ENCODE data around the gene CCDC137. TPM values are rescaled to one million over a fixed set of nuclear protein-coding genes. Genes with fewer than 3 reads are reported as not detected.

CCDC137 gene
- total RNA-seq, 1 donor from 2014 or later = 12.8 TPM

- ATAC-seq (no peak), DNase-seq (no peak)
- Histone ChIP-seq H3K4me1 (peaks cover under 1% of the 10 kb centered on the region), H3K27me3 (ENCODE audit: low read depth) (no peaks in the 10 kb centered on the region), H3K9me3 (no peaks in the 10 kb centered on the region), H3K36me3 (peaks cover 31% of the 10 kb centered on the region), H3K4me3 (no peak overlapping the region), H3K27ac (no peak overlapping the region)
- no peak for TF ChIP-seq CTCF (IDR thresholded peaks at IDR 0.05)
- intact Hi-C loops (cut with DNase I) = no loop called here
These were observed 10.4 kb downstream of the CCDC137 start for GRCh38 chr17:81676906-81677305.

- no peaks in the 10 kb centered on the region for H3K27me3 ChIP-seq (ENCODE audit: low read depth)
- H3K4me3 ChIP-seq = no peak overlapping the region
- no peak overlapping the region for H3K27ac ChIP-seq
- ATAC-seq (no peak), DNase-seq (no peak)
- intact Hi-C loops (cut with DNase I) = no loop called here
- H3K36me3 ChIP-seq = peaks cover 7% of the 10 kb centered on the region
- H3K9me3 ChIP-seq = no peaks in the 10 kb centered on the region
- peaks cover 22% of the 10 kb centered on the region for H3K4me1 ChIP-seq
- TF ChIP-seq CTCF (IDR thresholded peaks at IDR 0.05) = no peak
These were observed 13.6 kb downstream of the CCDC137 start for GRCh38 chr17:81680150-81680549.

- Histone ChIP-seq H3K4me3 (no peak overlapping the region), H3K27me3 (ENCODE audit: low read depth) (no peaks in the 10 kb centered on the region), H3K27ac (no peak overlapping the region), H3K9me3 (no peaks in the 10 kb centered on the region), H3K4me1 (peaks cover 29% of the 10 kb centered on the region), H3K36me3 (peaks cover 16% of the 10 kb centered on the region)
- ATAC-seq = no peak
- no peak for TF ChIP-seq CTCF (IDR thresholded peaks at IDR 0.05)
- intact Hi-C loops (cut with DNase I) = no loop called here
- DNase-seq = no peak
These were observed 15.1 kb downstream of the CCDC137 start for GRCh38 chr17:81681672-81682071.

GRCh38 chr17:81682565-81683207, 16.1 kb downstream of the CCDC137 start:
- Histone ChIP-seq H3K4me3 (peak overlapping the region; percentile 98), H3K27ac (peak overlapping the region; percentile 93), H3K36me3 (peaks cover 26% of the 10 kb centered on the region), H3K4me1 (peaks cover 29% of the 10 kb centered on the region), H3K27me3 (ENCODE audit: low read depth) (no peaks in the 10 kb centered on the region), H3K9me3 (no peaks in the 10 kb centered on the region)
- no peak for TF ChIP-seq CTCF (IDR thresholded peaks at IDR 0.05)
- no peak for DNase-seq
- no peak for ATAC-seq
- intact Hi-C loops (cut with DNase I) = no loop called here

- Histone ChIP-seq H3K9me3 (no peaks in the 10 kb centered on the region), H3K4me3 (peak overlapping the region; percentile 98), H3K27ac (peak overlapping the region; percentile 93), H3K4me1 (peaks cover 29% of the 10 kb centered on the region), H3K36me3 (peaks cover 31% of the 10 kb centered on the region), H3K27me3 (ENCODE audit: low read depth) (no peaks in the 10 kb centered on the region)
- intact Hi-C loops (cut with DNase I) = no loop called here
- ATAC-seq (peak in 1 of 2 donors; percentile 42), DNase-seq (no peak)
- no peak for TF ChIP-seq CTCF (IDR thresholded peaks at IDR 0.05)
These were observed 16.7 kb downstream of the CCDC137 start for GRCh38 chr17:81683208-81683583.

Data from lower lobe of right lung (tissue), 2 donors.